HEK293 (cell line): ENCODE data around the gene HSPB6.
"Not testable (repeated sequence)": the region's sequence is repeated elsewhere in the genome, so short reads cannot be mapped to it uniquely, and the experiment has no call there.

Source experiments
- CTCF ChIA-PET: fragments of 350-600 bp; formaldehyde crosslinking; extraction: SDS; loops from one replicate; lab custom pipeline; 2021; ENCODE audit warnings: antibody characterized with exemption; lab: Yijun Ruan, JAX
- POLR2A ChIA-PET: fragments of 300-600 bp; formaldehyde crosslinking; extraction: SDS; loops from one replicate; lab custom pipeline; 2020; ENCODE audit warnings: antibody characterized with exemption, inconsistent platforms; lab: Yijun Ruan, JAX
- H3K27ac ChIP-seq: fragments of 200-500 bp; sonication (Bioruptor generic); 2 replicates; pipeline ENCODE4 v1.5.1; 2014; ENCODE audit warnings: low read depth, low read length, control low read depth, inconsistent platforms; ENCODE audit errors: extremely low read depth
- H3K36me3 ChIP-seq, 2 experiments: fragments of 200-500 bp in 1 of 2; sonication (Bioruptor generic) in 1 of 2; 1 replicate in 1 of 2; 2 replicates in 1 of 2; pipeline ENCODE4 v1.5.1; 2014 to 2017; ENCODE audit warnings: inconsistent platforms in 2 of 2, low read length in 2 of 2; ENCODE audit not compliant: control insufficient read depth in 2 of 2, insufficient read depth in 1 of 2
- H3K4me1 ChIP-seq: fragments of 200-500 bp; sonication (Bioruptor generic); 2 replicates; pipeline ENCODE4 v1.5.1; 2014; ENCODE audit warnings: mild to moderate bottlenecking, low read length, inconsistent platforms; ENCODE audit not compliant: control insufficient read depth, insufficient read depth
- H3K4me3 ChIP-seq: 2 replicates; pipeline ENCODE4 v1.5.1; 2011; ENCODE audit warnings: low read depth, mild to moderate bottlenecking, control low read depth, low read length, moderate library complexity
- H3K9me3 ChIP-seq: fragments of 200-500 bp; sonication (Bioruptor generic); 2 replicates; pipeline ENCODE4 v1.5.1; 2014; ENCODE audit warnings: low read depth, low read length, inconsistent platforms; ENCODE audit not compliant: control insufficient read depth, insufficient read depth
- EGR2 ChIP-seq: fragments of 450-650 bp; formaldehyde crosslinking; IDR thresholded peaks from 2 replicates; pipeline ENCODE4 v1.5.1; 2016; ENCODE audit warnings: low read depth, missing biosample characterization, missing genetic modification characterization
- ELK4 ChIP-seq: IDR thresholded peaks from 2 replicates; pipeline ENCODE4 v1.6.1; 2011; ENCODE audit warnings: mild to moderate bottlenecking, low read depth, low read length, borderline replicate concordance
- GLIS1 ChIP-seq: fragments of 450-650 bp; formaldehyde crosslinking; IDR thresholded peaks from 2 replicates; pipeline ENCODE4 v1.5.1; 2016; ENCODE audit warnings: missing biosample characterization, missing genetic modification characterization
- GLIS2 ChIP-seq: fragments of 450-650 bp; formaldehyde crosslinking; IDR thresholded peaks from 2 replicates; pipeline ENCODE4 v1.5.1; 2016; ENCODE audit warnings: missing biosample characterization, missing genetic modification characterization
- KLF1 ChIP-seq: fragments of 450-650 bp; formaldehyde crosslinking; IDR thresholded peaks from 2 replicates; pipeline ENCODE4 v1.5.1; 2016; ENCODE audit warnings: missing biosample characterization, missing genetic modification characterization
- KLF8 ChIP-seq: fragments of 450-650 bp; formaldehyde crosslinking; IDR thresholded peaks from 2 replicates; pipeline ENCODE4 v1.5.1; 2016; ENCODE audit warnings: missing biosample characterization, missing genetic modification characterization
- KLF9 ChIP-seq: fragments of 450-650 bp; formaldehyde crosslinking; IDR thresholded peaks from 2 replicates; pipeline ENCODE4 v1.5.1; 2016; ENCODE audit warnings: missing biosample characterization, missing genetic modification characterization, low read depth
- SP2 ChIP-seq: fragments of 450-650 bp; formaldehyde crosslinking; IDR thresholded peaks from 2 replicates; pipeline ENCODE4 v1.5.1; 2016; ENCODE audit warnings: missing biosample characterization, missing genetic modification characterization
- ZBTB26 ChIP-seq: fragments of 450-650 bp; formaldehyde crosslinking; optimal IDR thresholded peaks from 2 replicates; pipeline ENCODE3; 2016; ENCODE audit warnings: missing biosample characterization, mild to moderate bottlenecking, missing genetic modification characterization
- ZBTB48 ChIP-seq: fragments of 450-650 bp; formaldehyde crosslinking; IDR thresholded peaks from 2 replicates; pipeline ENCODE4 v1.5.1; 2016; ENCODE audit warnings: missing biosample characterization, missing genetic modification characterization
- ZFHX2 ChIP-seq: fragments of 450-650 bp; formaldehyde crosslinking; conservative IDR thresholded peaks from 2 replicates; pipeline ENCODE4 v1.5.1; 2016; ENCODE audit warnings: missing biosample characterization, missing genetic modification characterization
- ZNF121 ChIP-seq: fragments of 450-650 bp; formaldehyde crosslinking; IDR thresholded peaks from 2 replicates; pipeline ENCODE4 v1.5.1; 2016; ENCODE audit warnings: missing biosample characterization, missing genetic modification characterization
- ZNF140 ChIP-seq: fragments of 450-650 bp; formaldehyde crosslinking; IDR thresholded peaks from 2 replicates; pipeline ENCODE4 v1.5.1; 2016; ENCODE audit warnings: missing biosample characterization, missing genetic modification characterization
- ZNF23 ChIP-seq: fragments of 450-650 bp; formaldehyde crosslinking; IDR thresholded peaks from 2 replicates; pipeline ENCODE4 v1.5.1; 2016; ENCODE audit warnings: missing biosample characterization, missing genetic modification characterization, borderline replicate concordance
- ZNF302 ChIP-seq: fragments of 450-650 bp; formaldehyde crosslinking; IDR thresholded peaks from 2 replicates; pipeline ENCODE4 v1.5.1; 2016; ENCODE audit warnings: missing biosample characterization, missing genetic modification characterization, low read depth
- ZNF311 ChIP-seq: fragments of 450-650 bp; formaldehyde crosslinking; IDR thresholded peaks from 2 replicates; pipeline ENCODE4 v1.5.1; 2017; ENCODE audit warnings: missing biosample characterization, missing genetic modification characterization, borderline replicate concordance
- ZNF354C ChIP-seq: fragments of 450-650 bp; formaldehyde crosslinking; IDR thresholded peaks from 2 replicates; pipeline ENCODE4 v1.5.1; 2016; ENCODE audit warnings: missing biosample characterization, missing genetic modification characterization, low read depth, borderline replicate concordance
- ZNF585B ChIP-seq: fragments of 450-650 bp; formaldehyde crosslinking; IDR thresholded peaks from 2 replicates; pipeline ENCODE4 v1.5.1; 2016; ENCODE audit warnings: missing biosample characterization, missing genetic modification characterization
- ZNF596 ChIP-seq: fragments of 450-650 bp; IDR thresholded peaks from 2 replicates; pipeline ENCODE4 v1.5.0; 2018; ENCODE audit warnings: missing biosample characterization, mild to moderate bottlenecking, missing genetic modification characterization, moderate library complexity
- ZNF600 ChIP-seq: fragments of 450-650 bp; formaldehyde crosslinking; IDR thresholded peaks from 2 replicates; pipeline ENCODE4 v1.5.1; 2016; ENCODE audit warnings: missing biosample characterization, missing genetic modification characterization
- ZNF629 ChIP-seq: fragments of 450-650 bp; formaldehyde crosslinking; IDR thresholded peaks from 2 replicates; pipeline ENCODE4 v1.5.1; 2017; ENCODE audit warnings: missing biosample characterization, missing genetic modification characterization
- ZNF670 ChIP-seq: fragments of 450-650 bp; formaldehyde crosslinking; IDR thresholded peaks from 2 replicates; pipeline ENCODE4 v1.5.1; 2016; ENCODE audit warnings: missing biosample characterization, missing genetic modification characterization, low read depth
- ZNF837 ChIP-seq: fragments of 450-650 bp; formaldehyde crosslinking; IDR thresholded peaks from 2 replicates; pipeline ENCODE4 v1.5.1; 2016; ENCODE audit warnings: missing biosample characterization, missing genetic modification characterization
- ZSCAN16 ChIP-seq: fragments of 450-650 bp; formaldehyde crosslinking; IDR thresholded peaks from 2 replicates; pipeline ENCODE4 v1.5.1; 2016; ENCODE audit warnings: missing biosample characterization, missing genetic modification characterization
- ZSCAN30 ChIP-seq: fragments of 450-650 bp; IDR thresholded peaks from 2 replicates; pipeline ENCODE4 v1.5.1; 2018; ENCODE audit warnings: missing biosample characterization, mild to moderate bottlenecking, missing genetic modification characterization, moderate library complexity
- TF ChIP-seq, protein P1 (sequence below): fragments of 450-650 bp; formaldehyde crosslinking; IDR thresholded peaks from 2 replicates; pipeline ENCODE4 v1.5.1; 2016; ENCODE audit warnings: missing biosample characterization, missing genetic modification characterization

The HSPB6 gene

GRCh38 chr19:35772362-35772761, 15.5 kb upstream of the HSPB6 start:
- peak; percentile 95 for TF ChIP-seq ZNF121 (tag by site-specific recombination)
- Histone ChIP-seq H3K36me3 (peaks cover 16 to 38% of the 10 kb centered on the region in 2 experiments), H3K4me1 (peaks cover 24% of the 10 kb centered on the region)
- POLR2A ChIA-PET, result interaction anchor here (0.9 to 3.8 kb wide), 11 partner anchors 11 to 242 kb away, joined by 3 to 39 read pairs (median 6); partner anchors contain the start of genes ALKBH6, HSPB6, IGFLR1 and LIN37
- H3K9me3 ChIP-seq, H3K4me3 ChIP-seq, H3K27ac ChIP-seq: not testable (repeated sequence)
- CTCF ChIA-PET, result interaction anchor here (1.8 kb wide), 1 partner anchor 47 kb away, joined by 5 read pairs; no protein-coding TSS in a partner anchor

- peaks cover 50 to 79% of the 10 kb centered on the region in 2 experiments for H3K36me3 ChIP-seq
- no peak for TF ChIP-seq ZNF837 (tag by site-specific recombination)
- TF ChIP-seq ZNF596 (tag by site-specific recombination), result no peak
- TF ChIP-seq ZSCAN16 (tag by site-specific recombination), result no peak
- peak; percentile 59 for TF ChIP-seq GLIS1 (tag by site-specific recombination)
- TF ChIP-seq ELK4, result no peak
- TF ChIP-seq ZBTB48 (tag by site-specific recombination), result no peak
- no peak for TF ChIP-seq ZSCAN30
- no peak for TF ChIP-seq ZNF670
- TF ChIP-seq ZNF629 (tag by site-specific recombination), result no peak
- peaks cover 7% of the 10 kb centered on the region; the same call in 1 of the 2 replicates for H3K4me1 ChIP-seq
- no peak overlapping the region for H3K4me3 ChIP-seq
- CTCF ChIA-PET, result no interaction called here
- H3K27ac ChIP-seq, result 0 out of 2 replicates have a peak overlapping the region, but pooled peaks have one; percentile 37
- POLR2A ChIA-PET, result interaction anchor here (0.6 to 3.7 kb wide), 5 partner anchors 9 to 28 kb away, joined by 3 to 26 read pairs (median 5); partner anchors contain the start of genes HSPB6, LIN37 and PROSER3
- no peaks in the 10 kb centered on the region for H3K9me3 ChIP-seq
Measured at GRCh38 chr19:35768082-35768421, 11.2 kb upstream of the HSPB6 start.

DNA sequence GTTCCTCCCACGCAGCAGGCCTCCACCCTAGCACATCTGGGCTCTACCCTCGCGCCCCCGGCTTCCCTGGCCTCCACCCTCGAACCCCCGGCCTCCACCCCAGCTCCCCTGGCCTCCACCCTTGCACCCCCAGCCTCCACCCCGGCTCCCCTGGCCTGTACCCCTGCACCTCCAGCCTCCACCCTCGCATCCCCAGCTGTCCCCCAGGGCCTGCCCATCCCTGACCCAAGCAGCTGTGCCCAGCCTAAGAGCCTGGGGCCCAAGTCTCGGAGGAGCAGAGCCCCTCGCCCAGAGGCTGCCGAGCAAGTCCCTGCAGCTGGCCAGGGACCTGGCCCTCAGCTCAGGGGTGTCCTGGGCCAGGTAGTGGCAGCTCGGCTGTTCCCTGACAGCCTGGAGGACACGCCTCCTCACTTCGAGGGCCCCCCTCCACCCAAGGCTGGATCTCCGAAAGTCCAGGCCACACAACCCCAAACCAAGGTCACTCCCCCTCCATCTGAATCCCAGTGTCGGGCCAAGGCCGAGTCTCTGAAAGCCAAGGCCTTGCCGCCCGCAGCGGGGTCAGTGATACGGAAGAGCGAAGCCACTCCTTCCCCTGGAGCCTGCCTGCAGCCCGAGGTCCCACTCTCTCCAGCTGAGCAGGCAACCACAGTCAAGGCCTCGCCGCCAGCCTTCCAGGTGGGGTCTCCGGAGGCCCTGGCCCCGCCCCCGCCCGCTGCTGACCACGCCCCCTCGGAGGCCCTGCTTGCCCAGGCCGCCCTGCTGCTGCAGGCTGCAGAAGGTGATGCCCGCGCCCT, 10.7 kb upstream of the HSPB6 start:
- Histone ChIP-seq H3K4me1 (peaks cover 7% of the 10 kb centered on the region; the same call in 1 of the 2 replicates), H3K27ac (0 out of 2 replicates have a peak overlapping the region, but pooled peaks have one; percentile 37), H3K9me3 (no peaks in the 10 kb centered on the region), H3K4me3 (no peak overlapping the region), H3K36me3 (peaks cover 53 to 85% of the 10 kb centered on the region in 2 experiments)
- ChIA-PET POLR2A (interaction anchor here (0.6 to 3.7 kb wide), 6 partner anchors 9 to 1410 kb away, joined by 3 to 26 read pairs (median 4); partner anchors contain the start of genes HSPB6, LIN37 and PROSER3), CTCF (no interaction called here)
- TF ChIP-seq ZBTB26 (tag by site-specific recombination), result no peak
- TF ChIP-seq KLF1 (tag by site-specific recombination), result peak; percentile 59
- TF ChIP-seq GLIS2 (tag by site-specific recombination), result peak; percentile 52
- no peak for TF ChIP-seq ZNF354C (tag by site-specific recombination)
- TF ChIP-seq ZNF311, result no peak
- TF ChIP-seq ZFHX2, result peak; percentile 90
- no peak for TF ChIP-seq ZNF585B (tag by site-specific recombination)
- TF ChIP-seq ZNF600, result peak; percentile 81; the same call in 1 of the 2 replicates
- peak; percentile 90 for TF ChIP-seq EGR2 (tag by site-specific recombination)
- TF ChIP-seq ZNF140 (tag by site-specific recombination), result no peak
- no peak for TF ChIP-seq ZNF837 (tag by site-specific recombination)
- peak; percentile 84 for TF ChIP-seq KLF9 (tag by site-specific recombination)
- peak; percentile 89 for TF ChIP-seq KLF8 (tag by site-specific recombination)
- TF ChIP-seq ZNF302 (tag by site-specific recombination), result no peak
- peak; percentile 28; the same call in 1 of the 2 replicates for TF ChIP-seq SP2
- TF ChIP-seq, protein P1, sequence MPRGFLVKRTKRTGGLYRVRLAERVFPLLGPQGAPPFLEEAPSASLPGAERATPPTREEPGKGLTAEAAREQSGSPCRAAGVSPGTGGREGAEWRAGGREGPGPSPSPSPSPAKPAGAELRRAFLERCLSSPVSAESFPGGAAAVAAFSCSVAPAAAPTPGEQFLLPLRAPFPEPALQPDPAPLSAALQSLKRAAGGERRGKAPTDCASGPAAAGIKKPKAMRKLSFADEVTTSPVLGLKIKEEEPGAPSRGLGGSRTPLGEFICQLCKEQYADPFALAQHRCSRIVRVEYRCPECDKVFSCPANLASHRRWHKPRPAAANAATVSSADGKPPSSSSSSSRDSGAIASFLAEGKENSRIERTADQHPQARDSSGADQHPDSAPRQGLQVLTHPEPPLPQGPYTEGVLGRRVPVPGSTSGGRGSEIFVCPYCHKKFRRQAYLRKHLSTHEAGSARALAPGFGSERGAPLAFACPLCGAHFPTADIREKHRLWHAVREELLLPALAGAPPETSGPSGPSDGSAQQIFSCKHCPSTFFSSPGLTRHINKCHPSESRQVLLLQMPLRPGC (tag by site-specific recombination), result no peak
- TF ChIP-seq ZNF23 (tag by site-specific recombination), result no peak
